ENCODE measurements around the gene TSEN15. TPM values are rescaled to one million over a fixed set of nuclear protein-coding genes. Genes with fewer than 3 reads are reported as not detected.

The TSEN15 gene
- total and polyA plus RNA-seq, 2 of the 13 experiments (the other 11 are each of a cell fraction or from before 2014, with no cell fraction given): 25.6 to 35.8 TPM

DNA sequence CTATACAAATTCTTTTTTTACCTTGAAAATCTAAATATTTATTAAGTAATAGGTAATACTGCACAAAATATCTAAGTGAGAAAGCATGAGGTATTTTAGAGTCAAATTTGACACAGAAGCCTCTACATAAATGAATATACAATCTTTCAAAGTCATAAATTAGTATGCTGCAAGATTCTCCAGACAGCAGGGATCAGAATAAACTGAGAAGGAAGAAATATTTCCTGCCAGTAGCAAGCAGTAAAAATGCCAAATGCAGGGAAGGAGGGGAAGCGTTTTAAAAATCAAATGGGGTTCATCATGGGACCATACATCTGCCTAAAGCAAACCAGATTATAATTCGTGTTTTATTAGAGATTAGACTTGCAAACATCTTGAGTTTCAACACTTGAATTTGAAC lies 32.9 kb upstream of the TSEN15 start:
- FAIRE-seq (no peak), DNase-seq (ENCODE audit: low spot score) (no peak), ATAC-seq (no peak)
- no peak overlapping the region for H2AFZ ChIP-seq (ENCODE audit: low read length)
- no TSS peak for BruUV-seq (replicated peaks)
- H3K9ac ChIP-seq (ENCODE audit: insufficient read depth, low read depth, low read length): no peak overlapping the region
- WGBS (ENCODE audit: low lambda C conversion rate): 13% methylated on average over 2 of the region's 2 CpGs
- peaks cover 0 to 2% of the 10 kb centered on the region in 2 experiments; a peak in 3 of 5 replicates for H3K27me3 ChIP-seq (ENCODE audit: control insufficient read depth in 1 of 2, insufficient read depth in 2 of 2, low read length in 2 of 2)
- in situ Hi-C loops (cut with HindIII; ENCODE audit: extremely low pct_ligation_motif_present, low pct_unique_long_range_greater_than_20kb): no loop called here
- H3K27ac ChIP-seq (ENCODE audit: extremely low read length, insufficient read depth, low read length): no peak overlapping the region
- H3K36me3 ChIP-seq (replicated peaks in 1 of 2; ENCODE audit: control insufficient read depth in 1 of 2, insufficient read depth in 2 of 2, low read length in 2 of 2): no peaks in the 10 kb centered on the region
- no peak for TF ChIP-seq BCL6 (CRISPR knock-in tag; IDR thresholded peaks at IDR 0.05)
- TF ChIP-seq KDM1A (CRISPR knock-in tag; IDR thresholded peaks at IDR 0.05): no peak
- no peak for TF ChIP-seq THYN1 (CRISPR knock-in tag; IDR thresholded peaks at IDR 0.05; ENCODE audit: borderline replicate concordance, low read depth)
- TF ChIP-seq ZNF333 (CRISPR knock-in tag; IDR thresholded peaks at IDR 0.05; ENCODE audit: borderline replicate concordance): no peak
- no peak for TF ChIP-seq CREM (IDR thresholded peaks at IDR 0.05)
- TF ChIP-seq CREM (CRISPR knock-in tag; IDR thresholded peaks at IDR 0.05): no peak
- TF ChIP-seq ZNF124 (CRISPR knock-in tag; IDR thresholded peaks at IDR 0.05): no peak
- no peak for TF ChIP-seq MAF1 (CRISPR knock-in tag; IDR thresholded peaks at IDR 0.05; ENCODE audit: borderline replicate concordance)
- no peaks in the 10 kb centered on the region for H3K79me2 ChIP-seq (ENCODE audit: insufficient read depth, low read length)
- no peaks in the 10 kb centered on the region for H3K9me3 ChIP-seq (ENCODE audit: low read length)
- H3K4me2 ChIP-seq (ENCODE audit: low read depth, low read length): no peak overlapping the region
- intact Hi-C loops (cut with micrococcal nuclease; ENCODE audit: unreplicated experiment): no loop called here
- CTCF ChIA-PET (ENCODE audit: low intra/inter-chr PET ratio, low total read pairs): no interaction called here
- no peaks in the 10 kb centered on the region; the same call in 1 of the 2 replicates for H3K4me1 ChIP-seq (ENCODE audit: insufficient read depth, low read length)
- no peaks in the 10 kb centered on the region for H4K20me1 ChIP-seq (ENCODE audit: insufficient read depth, low read length)
- POLR2A ChIA-PET: no interaction called here
- H3K4me3 ChIP-seq (replicated peaks in 1 of 3; ENCODE audit: insufficient read depth in 1 of 3, low read depth in 2 of 3, low read length in 3 of 3): no peak overlapping the region

DNA sequence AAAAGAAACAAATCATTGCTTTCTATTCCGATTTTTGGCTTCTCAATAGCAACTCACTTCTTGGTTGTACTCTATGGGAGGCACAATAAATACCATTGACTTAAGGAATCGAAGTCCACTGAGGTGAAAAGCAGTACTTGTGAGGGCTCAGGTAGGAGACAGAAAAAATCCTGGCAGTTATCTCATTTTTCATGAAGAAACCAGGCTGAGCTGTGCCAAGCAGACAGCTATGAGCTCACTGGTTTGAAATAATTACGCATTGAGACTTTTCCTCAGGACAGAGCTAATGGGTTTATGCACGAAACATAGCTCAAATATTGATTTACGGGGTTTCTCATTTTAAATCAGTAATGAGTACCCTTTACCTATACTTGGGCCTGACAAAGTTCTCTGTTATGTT lies 32.5 kb upstream of the TSEN15 start:
- Histone ChIP-seq H3K4me3 (replicated peaks in 1 of 3; ENCODE audit: insufficient read depth in 1 of 3, low read depth in 2 of 3, low read length in 3 of 3) (no peak overlapping the region), H3K27ac (ENCODE audit: extremely low read length, insufficient read depth, low read length) (no peak overlapping the region), H3K36me3 (replicated peaks in 1 of 2; ENCODE audit: control insufficient read depth in 1 of 2, insufficient read depth in 2 of 2, low read length in 2 of 2) (no peaks in the 10 kb centered on the region), H2AFZ (ENCODE audit: low read length) (no peak overlapping the region), H3K27me3 (ENCODE audit: control insufficient read depth in 1 of 2, insufficient read depth in 2 of 2, low read length in 2 of 2) (peaks cover 0 to 2% of the 10 kb centered on the region in 2 experiments; a peak in 3 of 5 replicates), H3K9ac (ENCODE audit: insufficient read depth, low read depth, low read length) (no peak overlapping the region), H3K4me1 (ENCODE audit: insufficient read depth, low read length) (no peaks in the 10 kb centered on the region; the same call in 1 of the 2 replicates), H4K20me1 (ENCODE audit: insufficient read depth, low read length) (no peaks in the 10 kb centered on the region), H3K4me2 (ENCODE audit: low read depth, low read length) (no peak overlapping the region), H3K79me2 (ENCODE audit: insufficient read depth, low read length) (no peaks in the 10 kb centered on the region), H3K9me3 (ENCODE audit: low read length) (no peaks in the 10 kb centered on the region)
- 40% methylated on average over 5 of the region's 5 CpGs for WGBS (ENCODE audit: low lambda C conversion rate)
- BruUV-seq (replicated peaks): no TSS peak
- CTCF ChIA-PET (ENCODE audit: low intra/inter-chr PET ratio, low total read pairs): no interaction called here
- FAIRE-seq (no peak), ATAC-seq (no peak), DNase-seq (ENCODE audit: low spot score) (no peak)
- intact Hi-C loops (cut with micrococcal nuclease; ENCODE audit: unreplicated experiment): no loop called here
- POLR2A ChIA-PET: no interaction called here
- in situ Hi-C loops (cut with HindIII; ENCODE audit: extremely low pct_ligation_motif_present, low pct_unique_long_range_greater_than_20kb): no loop called here
- TF ChIP-seq DNMT3B (CRISPR knock-in tag; conservative IDR thresholded peaks at IDR 0.05) (no peak), ETV6 (CRISPR knock-in tag; conservative IDR thresholded peaks at IDR 0.05) (no peak), MATR3 (CRISPR knock-in tag; IDR thresholded peaks at IDR 0.05) (no peak), SUZ12 (IDR thresholded peaks at IDR 0.05; ENCODE audit: low read depth, low read length) (no peak), ZNF616 (CRISPR knock-in tag; IDR thresholded peaks at IDR 0.05; ENCODE audit: low read depth) (no peak), NCOA1 (CRISPR knock-in tag; IDR thresholded peaks at IDR 0.05) (no peak), ZNF558 (CRISPR knock-in tag; IDR thresholded peaks at IDR 0.05; ENCODE audit: borderline replicate concordance) (no peak)
- TF ChIP-seq, protein P1, sequence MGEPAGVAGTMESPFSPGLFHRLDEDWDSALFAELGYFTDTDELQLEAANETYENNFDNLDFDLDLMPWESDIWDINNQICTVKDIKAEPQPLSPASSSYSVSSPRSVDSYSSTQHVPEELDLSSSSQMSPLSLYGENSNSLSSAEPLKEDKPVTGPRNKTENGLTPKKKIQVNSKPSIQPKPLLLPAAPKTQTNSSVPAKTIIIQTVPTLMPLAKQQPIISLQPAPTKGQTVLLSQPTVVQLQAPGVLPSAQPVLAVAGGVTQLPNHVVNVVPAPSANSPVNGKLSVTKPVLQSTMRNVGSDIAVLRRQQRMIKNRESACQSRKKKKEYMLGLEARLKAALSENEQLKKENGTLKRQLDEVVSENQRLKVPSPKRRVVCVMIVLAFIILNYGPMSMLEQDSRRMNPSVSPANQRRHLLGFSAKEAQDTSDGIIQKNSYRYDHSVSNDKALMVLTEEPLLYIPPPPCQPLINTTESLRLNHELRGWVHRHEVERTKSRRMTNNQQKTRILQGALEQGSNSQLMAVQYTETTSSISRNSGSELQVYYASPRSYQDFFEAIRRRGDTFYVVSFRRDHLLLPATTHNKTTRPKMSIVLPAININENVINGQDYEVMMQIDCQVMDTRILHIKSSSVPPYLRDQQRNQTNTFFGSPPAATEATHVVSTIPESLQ (CRISPR knock-in tag; conservative IDR thresholded peaks at IDR 0.05): no peak
- TF ChIP-seq, protein P2, sequence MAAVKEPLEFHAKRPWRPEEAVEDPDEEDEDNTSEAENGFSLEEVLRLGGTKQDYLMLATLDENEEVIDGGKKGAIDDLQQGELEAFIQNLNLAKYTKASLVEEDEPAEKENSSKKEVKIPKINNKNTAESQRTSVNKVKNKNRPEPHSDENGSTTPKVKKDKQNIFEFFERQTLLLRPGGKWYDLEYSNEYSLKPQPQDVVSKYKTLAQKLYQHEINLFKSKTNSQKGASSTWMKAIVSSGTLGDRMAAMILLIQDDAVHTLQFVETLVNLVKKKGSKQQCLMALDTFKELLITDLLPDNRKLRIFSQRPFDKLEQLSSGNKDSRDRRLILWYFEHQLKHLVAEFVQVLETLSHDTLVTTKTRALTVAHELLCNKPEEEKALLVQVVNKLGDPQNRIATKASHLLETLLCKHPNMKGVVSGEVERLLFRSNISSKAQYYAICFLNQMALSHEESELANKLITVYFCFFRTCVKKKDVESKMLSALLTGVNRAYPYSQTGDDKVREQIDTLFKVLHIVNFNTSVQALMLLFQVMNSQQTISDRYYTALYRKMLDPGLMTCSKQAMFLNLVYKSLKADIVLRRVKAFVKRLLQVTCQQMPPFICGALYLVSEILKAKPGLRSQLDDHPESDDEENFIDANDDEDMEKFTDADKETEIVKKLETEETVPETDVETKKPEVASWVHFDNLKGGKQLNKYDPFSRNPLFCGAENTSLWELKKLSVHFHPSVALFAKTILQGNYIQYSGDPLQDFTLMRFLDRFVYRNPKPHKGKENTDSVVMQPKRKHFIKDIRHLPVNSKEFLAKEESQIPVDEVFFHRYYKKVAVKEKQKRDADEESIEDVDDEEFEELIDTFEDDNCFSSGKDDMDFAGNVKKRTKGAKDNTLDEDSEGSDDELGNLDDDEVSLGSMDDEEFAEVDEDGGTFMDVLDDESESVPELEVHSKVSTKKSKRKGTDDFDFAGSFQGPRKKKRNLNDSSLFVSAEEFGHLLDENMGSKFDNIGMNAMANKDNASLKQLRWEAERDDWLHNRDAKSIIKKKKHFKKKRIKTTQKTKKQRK (IDR thresholded peaks at IDR 0.05; ENCODE audit: low read length): no peak

All from HepG2 (cell line).